Keratinocyte (primary cell): ENCODE data around the gene MTHFD1L.

Source experiments
- EZH2 ChIP-seq: IDR thresholded peaks from one replicate; pipeline ENCODE4 v1.6.1; 2012; ENCODE audit warnings: inconsistent platforms, mild to moderate bottlenecking, low read length, moderate library complexity
- TF ChIP-seq, protein P1 (sequence below), 3 experiments: IDR thresholded peaks in 1 of 3; conservative IDR thresholded peaks in 1 of 3; optimal IDR thresholded peaks in 1 of 3; 2 replicates in 2 of 3; 3 replicates in 1 of 3; pipeline versions ENCODE3 to v1.5.1; 2011; ENCODE audit warnings: low read length in 3 of 3, mild to moderate bottlenecking in 3 of 3, moderate library complexity in 2 of 3, control low read depth in 1 of 3, inconsistent platforms in 1 of 3; ENCODE audit not compliant: insufficient read depth in 2 of 3; ENCODE audit errors: extremely low read depth in 1 of 3

DNA sequence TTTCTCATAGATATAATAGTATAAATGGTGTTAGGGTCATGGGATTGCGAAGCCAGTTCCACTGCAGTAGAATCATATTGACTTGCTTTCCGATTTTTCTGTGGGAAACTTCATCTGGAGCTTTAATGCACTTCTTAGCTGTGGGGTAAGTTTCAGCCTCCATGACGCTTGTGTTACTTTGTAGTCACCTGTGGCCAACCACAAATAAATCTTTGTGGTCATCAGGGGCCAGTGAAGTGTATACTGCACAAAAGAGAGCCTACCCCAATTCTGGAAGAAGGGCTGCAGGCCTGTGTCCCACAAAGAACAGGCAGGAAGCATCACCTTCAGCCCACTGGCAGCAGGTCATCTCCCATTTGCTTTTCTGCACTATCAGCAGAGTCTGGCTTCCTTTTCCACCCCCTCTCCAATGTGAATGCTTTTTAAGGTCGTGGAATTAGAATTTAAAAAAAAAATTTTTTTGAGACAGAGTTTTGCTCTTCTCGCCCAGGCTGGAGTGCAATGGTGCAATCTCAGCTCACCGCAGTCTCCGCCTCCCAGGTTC is 32.0 kb downstream of the MTHFD1L start:
- TF ChIP-seq EZH2: no peak
- TF ChIP-seq, protein P1, sequence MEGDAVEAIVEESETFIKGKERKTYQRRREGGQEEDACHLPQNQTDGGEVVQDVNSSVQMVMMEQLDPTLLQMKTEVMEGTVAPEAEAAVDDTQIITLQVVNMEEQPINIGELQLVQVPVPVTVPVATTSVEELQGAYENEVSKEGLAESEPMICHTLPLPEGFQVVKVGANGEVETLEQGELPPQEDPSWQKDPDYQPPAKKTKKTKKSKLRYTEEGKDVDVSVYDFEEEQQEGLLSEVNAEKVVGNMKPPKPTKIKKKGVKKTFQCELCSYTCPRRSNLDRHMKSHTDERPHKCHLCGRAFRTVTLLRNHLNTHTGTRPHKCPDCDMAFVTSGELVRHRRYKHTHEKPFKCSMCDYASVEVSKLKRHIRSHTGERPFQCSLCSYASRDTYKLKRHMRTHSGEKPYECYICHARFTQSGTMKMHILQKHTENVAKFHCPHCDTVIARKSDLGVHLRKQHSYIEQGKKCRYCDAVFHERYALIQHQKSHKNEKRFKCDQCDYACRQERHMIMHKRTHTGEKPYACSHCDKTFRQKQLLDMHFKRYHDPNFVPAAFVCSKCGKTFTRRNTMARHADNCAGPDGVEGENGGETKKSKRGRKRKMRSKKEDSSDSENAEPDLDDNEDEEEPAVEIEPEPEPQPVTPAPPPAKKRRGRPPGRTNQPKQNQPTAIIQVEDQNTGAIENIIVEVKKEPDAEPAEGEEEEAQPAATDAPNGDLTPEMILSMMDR (optimal IDR thresholded peaks at IDR 0.05 in 1 of 3, IDR thresholded peaks at IDR 0.05 in 1 of 3, conservative IDR thresholded peaks at IDR 0.05 in 1 of 3; ENCODE audit: extremely low read depth in 1 of 3, insufficient read depth in 2 of 3, low read length in 3 of 3): no peak
